ENCODE results near the gene TMEM63C.

DNA sequence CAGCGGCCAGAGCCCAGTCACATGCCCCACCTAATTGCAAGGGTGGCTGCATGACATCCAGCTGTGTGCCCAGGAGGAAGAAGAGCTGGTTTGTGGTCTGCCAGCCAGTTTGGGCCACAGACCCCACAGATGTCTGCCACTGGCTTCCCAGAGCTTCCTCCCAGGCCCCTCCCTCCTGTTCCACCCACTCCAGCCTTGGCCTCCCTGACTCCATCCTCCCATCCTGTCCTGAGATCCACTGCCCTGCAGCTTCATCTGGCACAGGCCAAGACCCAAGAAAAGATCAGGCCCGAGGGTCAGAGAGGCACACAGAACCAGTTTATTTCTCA is 83.6 kb downstream of the TMEM63C start:
- no peak for TF ChIP-seq POLR2A (IDR thresholded peaks at IDR 0.05)
- TF ChIP-seq, protein P1, sequence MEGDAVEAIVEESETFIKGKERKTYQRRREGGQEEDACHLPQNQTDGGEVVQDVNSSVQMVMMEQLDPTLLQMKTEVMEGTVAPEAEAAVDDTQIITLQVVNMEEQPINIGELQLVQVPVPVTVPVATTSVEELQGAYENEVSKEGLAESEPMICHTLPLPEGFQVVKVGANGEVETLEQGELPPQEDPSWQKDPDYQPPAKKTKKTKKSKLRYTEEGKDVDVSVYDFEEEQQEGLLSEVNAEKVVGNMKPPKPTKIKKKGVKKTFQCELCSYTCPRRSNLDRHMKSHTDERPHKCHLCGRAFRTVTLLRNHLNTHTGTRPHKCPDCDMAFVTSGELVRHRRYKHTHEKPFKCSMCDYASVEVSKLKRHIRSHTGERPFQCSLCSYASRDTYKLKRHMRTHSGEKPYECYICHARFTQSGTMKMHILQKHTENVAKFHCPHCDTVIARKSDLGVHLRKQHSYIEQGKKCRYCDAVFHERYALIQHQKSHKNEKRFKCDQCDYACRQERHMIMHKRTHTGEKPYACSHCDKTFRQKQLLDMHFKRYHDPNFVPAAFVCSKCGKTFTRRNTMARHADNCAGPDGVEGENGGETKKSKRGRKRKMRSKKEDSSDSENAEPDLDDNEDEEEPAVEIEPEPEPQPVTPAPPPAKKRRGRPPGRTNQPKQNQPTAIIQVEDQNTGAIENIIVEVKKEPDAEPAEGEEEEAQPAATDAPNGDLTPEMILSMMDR (IDR thresholded peaks at IDR 0.05) = no peak
